SK-N-SH treated with all-trans-retinoic acid at 6 μM for 48 hours (cell line): ENCODE results near the gene CTNND2.

ENCODE experiments used
- ATAC-seq: fragments of 200-7000 bp; cut with Tn5 transposase; 3 replicates; pipeline ENCODE4 v1.9.1; 2020; ENCODE audit warnings: mild to moderate bottlenecking, moderate library complexity
- BACH2 ChIP-seq: fragments of 250-450 bp; sonication (Bioruptor Pico); IDR thresholded peaks from 2 replicates; pipeline ENCODE4 v1.9.0; 2021; ENCODE audit warnings: mild to moderate bottlenecking, borderline replicate concordance
- CSDC2 ChIP-seq: fragments of 250-450 bp; sonication (Bioruptor Pico); IDR thresholded peaks from 2 replicates; pipeline ENCODE4 v1.5.0; 2020; ENCODE audit warnings: mild to moderate bottlenecking, moderate library complexity
- CSRNP3 ChIP-seq: fragments of 250-450 bp; sonication (Bioruptor Pico); IDR thresholded peaks from 2 replicates; pipeline ENCODE4 v1.5.1; 2021; ENCODE audit warnings: mild to moderate bottlenecking, moderate library complexity
- ESRRG ChIP-seq: fragments of 250-450 bp; sonication (Bioruptor Pico); IDR thresholded peaks from 2 replicates; pipeline ENCODE4 v1.6.1; 2021; ENCODE audit warnings: mild to moderate bottlenecking
- GLIS3 ChIP-seq: fragments of 250-450 bp; sonication (Bioruptor Pico); IDR thresholded peaks from 2 replicates; pipeline ENCODE4 v1.5.0; 2020; ENCODE audit warnings: mild to moderate bottlenecking, moderate library complexity
- ISL1 ChIP-seq: fragments of 250-450 bp; sonication (Bioruptor Pico); IDR thresholded peaks from 2 replicates; pipeline ENCODE4 v2.1.2; 2022; ENCODE audit warnings: mild to moderate bottlenecking, moderate library complexity
- OSR1 ChIP-seq: fragments of 250-450 bp; sonication (Bioruptor Pico); IDR thresholded peaks from 2 replicates; pipeline ENCODE4 v1.8.0; 2022; ENCODE audit warnings: moderate library complexity, mild to moderate bottlenecking, inconsistent platforms
- PATZ1 ChIP-seq: fragments of 250-450 bp; sonication (Bioruptor Pico); IDR thresholded peaks from 2 replicates; pipeline ENCODE4 v1.8.0; 2020; ENCODE audit warnings: mild to moderate bottlenecking, moderate library complexity, borderline replicate concordance
- SNAI2 ChIP-seq: fragments of 250-450 bp; sonication (Bioruptor Pico); IDR thresholded peaks from 2 replicates; pipeline ENCODE4 v1.5.0; 2020; ENCODE audit warnings: mild to moderate bottlenecking, moderate library complexity
- TCF4 ChIP-seq: fragments of 250-450 bp; sonication (Bioruptor Pico); IDR thresholded peaks from 2 replicates; pipeline ENCODE4 v1.8.0; 2021; ENCODE audit warnings: mild to moderate bottlenecking, moderate library complexity, borderline replicate concordance
- TOX ChIP-seq: fragments of 250-450 bp; sonication (Bioruptor Pico); IDR thresholded peaks from 2 replicates; pipeline ENCODE4 v1.8.0; 2021; ENCODE audit warnings: mild to moderate bottlenecking, moderate library complexity, borderline replicate concordance
- ZC3H10 ChIP-seq: fragments of 250-450 bp; sonication (Bioruptor Pico); IDR thresholded peaks from 2 replicates; pipeline ENCODE4 v1.5.1; 2021; ENCODE audit warnings: mild to moderate bottlenecking, moderate library complexity
- ZNF565 ChIP-seq: fragments of 450-650 bp; formaldehyde crosslinking; conservative IDR thresholded peaks from 2 replicates; pipeline ENCODE4 v1.5.0; 2020; ENCODE audit warnings: low read depth, mild to moderate bottlenecking, moderate library complexity
- ZNF8 ChIP-seq: fragments of 450-650 bp; formaldehyde crosslinking; IDR thresholded peaks from 2 replicates; pipeline ENCODE4 v1.5.0; 2020; ENCODE audit warnings: mild to moderate bottlenecking, moderate library complexity
- TF ChIP-seq, protein P1 (sequence below): fragments of 250-450 bp; sonication (Bioruptor Pico); IDR thresholded peaks from 2 replicates; pipeline ENCODE4 v1.5.0; 2020; ENCODE audit warnings: mild to moderate bottlenecking, moderate library complexity
- TF ChIP-seq, protein P2 (sequence below): fragments of 250-450 bp; sonication (Bioruptor Pico); IDR thresholded peaks from 2 replicates; pipeline ENCODE4 v1.8.0; 2021; ENCODE audit warnings: low read depth, mild to moderate bottlenecking, moderate library complexity, borderline replicate concordance
- TF ChIP-seq, protein P3 (sequence below): fragments of 250-450 bp; sonication (Bioruptor Pico); IDR thresholded peaks from 2 replicates; pipeline ENCODE4 v1.5.1; 2020; ENCODE audit warnings: low read depth, mild to moderate bottlenecking, moderate library complexity

Gene CTNND2

GRCh38 chr5:11355491-11355890 is 548.8 kb downstream of the CTNND2 start:
- TF ChIP-seq ZNF565 (CRISPR knock-in tag) (no peak), CSRNP3 (CRISPR knock-in tag) (no peak), TOX (CRISPR knock-in tag) (no peak)
- no peak for ATAC-seq

DNA sequence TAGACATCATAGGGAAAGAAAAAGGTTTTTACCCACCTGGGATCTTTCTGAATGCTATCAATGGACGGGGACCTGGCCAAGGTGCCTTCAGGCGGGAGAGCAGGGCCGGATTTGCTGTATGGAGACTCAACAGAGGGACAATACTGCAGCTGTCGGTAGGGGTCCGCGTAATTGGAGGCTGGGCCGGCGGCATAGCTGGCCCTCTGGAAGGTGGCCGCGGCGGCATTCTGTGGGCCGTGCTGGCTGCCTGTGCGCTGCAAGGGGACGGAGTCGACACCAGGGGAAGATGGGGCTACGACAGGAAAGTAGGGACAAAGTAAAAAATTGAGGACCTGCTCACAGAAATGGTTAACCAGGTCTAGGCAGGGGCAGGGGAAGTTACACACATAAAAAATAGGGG is 557.9 kb downstream of the CTNND2 start:
- TF ChIP-seq ISL1 (CRISPR knock-in tag): no peak
- no peak for TF ChIP-seq CSDC2 (CRISPR knock-in tag)
- no peak for TF ChIP-seq OSR1 (CRISPR knock-in tag)
- TF ChIP-seq TOX (CRISPR knock-in tag): no peak
- TF ChIP-seq GLIS3 (CRISPR knock-in tag): no peak
- TF ChIP-seq ZNF8: no peak
- TF ChIP-seq, protein P1, sequence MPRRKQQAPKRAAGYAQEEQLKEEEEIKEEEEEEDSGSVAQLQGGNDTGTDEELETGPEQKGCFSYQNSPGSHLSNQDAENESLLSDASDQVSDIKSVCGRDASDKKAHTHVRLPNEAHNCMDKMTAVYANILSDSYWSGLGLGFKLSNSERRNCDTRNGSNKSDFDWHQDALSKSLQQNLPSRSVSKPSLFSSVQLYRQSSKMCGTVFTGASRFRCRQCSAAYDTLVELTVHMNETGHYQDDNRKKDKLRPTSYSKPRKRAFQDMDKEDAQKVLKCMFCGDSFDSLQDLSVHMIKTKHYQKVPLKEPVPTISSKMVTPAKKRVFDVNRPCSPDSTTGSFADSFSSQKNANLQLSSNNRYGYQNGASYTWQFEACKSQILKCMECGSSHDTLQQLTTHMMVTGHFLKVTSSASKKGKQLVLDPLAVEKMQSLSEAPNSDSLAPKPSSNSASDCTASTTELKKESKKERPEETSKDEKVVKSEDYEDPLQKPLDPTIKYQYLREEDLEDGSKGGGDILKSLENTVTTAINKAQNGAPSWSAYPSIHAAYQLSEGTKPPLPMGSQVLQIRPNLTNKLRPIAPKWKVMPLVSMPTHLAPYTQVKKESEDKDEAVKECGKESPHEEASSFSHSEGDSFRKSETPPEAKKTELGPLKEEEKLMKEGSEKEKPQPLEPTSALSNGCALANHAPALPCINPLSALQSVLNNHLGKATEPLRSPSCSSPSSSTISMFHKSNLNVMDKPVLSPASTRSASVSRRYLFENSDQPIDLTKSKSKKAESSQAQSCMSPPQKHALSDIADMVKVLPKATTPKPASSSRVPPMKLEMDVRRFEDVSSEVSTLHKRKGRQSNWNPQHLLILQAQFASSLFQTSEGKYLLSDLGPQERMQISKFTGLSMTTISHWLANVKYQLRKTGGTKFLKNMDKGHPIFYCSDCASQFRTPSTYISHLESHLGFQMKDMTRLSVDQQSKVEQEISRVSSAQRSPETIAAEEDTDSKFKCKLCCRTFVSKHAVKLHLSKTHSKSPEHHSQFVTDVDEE: no peak
- TF ChIP-seq, protein P2, sequence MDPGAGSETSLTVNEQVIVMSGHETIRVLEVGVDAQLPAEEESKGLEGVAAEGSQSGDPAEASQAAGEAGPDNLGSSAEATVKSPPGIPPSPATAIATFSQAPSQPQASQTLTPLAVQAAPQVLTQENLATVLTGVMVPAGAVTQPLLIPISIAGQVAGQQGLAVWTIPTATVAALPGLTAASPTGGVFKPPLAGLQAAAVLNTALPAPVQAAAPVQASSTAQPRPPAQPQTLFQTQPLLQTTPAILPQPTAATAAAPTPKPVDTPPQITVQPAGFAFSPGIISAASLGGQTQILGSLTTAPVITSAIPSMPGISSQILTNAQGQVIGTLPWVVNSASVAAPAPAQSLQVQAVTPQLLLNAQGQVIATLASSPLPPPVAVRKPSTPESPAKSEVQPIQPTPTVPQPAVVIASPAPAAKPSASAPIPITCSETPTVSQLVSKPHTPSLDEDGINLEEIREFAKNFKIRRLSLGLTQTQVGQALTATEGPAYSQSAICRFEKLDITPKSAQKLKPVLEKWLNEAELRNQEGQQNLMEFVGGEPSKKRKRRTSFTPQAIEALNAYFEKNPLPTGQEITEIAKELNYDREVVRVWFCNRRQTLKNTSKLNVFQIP: no peak
- no peak for TF ChIP-seq TCF4 (CRISPR knock-in tag)
- TF ChIP-seq, all 23 proteins: peak for 0
- ATAC-seq: no peak

GRCh38 chr5:11335881-11336760 is 568.1 kb downstream of the CTNND2 start:
- ATAC-seq: no peak
- TF ChIP-seq BACH2 (CRISPR knock-in tag): no peak
- TF ChIP-seq PATZ1: no peak
- TF ChIP-seq ZC3H10 (CRISPR knock-in tag): no peak

DNA sequence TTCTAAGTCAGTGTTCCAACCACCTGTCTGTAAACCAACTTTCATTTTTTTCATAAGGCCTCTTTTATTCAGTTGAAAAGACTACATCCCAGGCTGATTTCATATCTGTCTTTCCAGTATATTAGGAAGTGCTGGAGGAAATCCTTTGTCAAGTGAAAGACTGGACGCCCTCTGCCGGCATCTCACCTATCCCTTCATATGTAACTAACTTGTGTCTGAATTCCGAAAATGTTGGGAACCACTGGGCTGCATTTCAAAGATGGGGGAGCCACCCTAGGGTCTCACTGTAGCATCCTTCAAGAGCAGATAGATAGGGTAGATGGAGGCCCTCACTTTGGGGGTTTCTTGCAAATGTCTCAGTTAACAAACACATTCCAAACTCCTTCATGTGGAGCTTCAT is 569.8 kb downstream of the CTNND2 start:
- ATAC-seq: no peak
- TF ChIP-seq, protein P1: no peak
- TF ChIP-seq ZNF565 (CRISPR knock-in tag) (no peak), ZC3H10 (CRISPR knock-in tag) (no peak), TOX (CRISPR knock-in tag) (no peak), CSDC2 (CRISPR knock-in tag) (no peak), BACH2 (CRISPR knock-in tag) (no peak), PATZ1 (no peak), SNAI2 (CRISPR knock-in tag) (no peak), OSR1 (CRISPR knock-in tag) (no peak), ESRRG (CRISPR knock-in tag) (no peak), CSRNP3 (CRISPR knock-in tag) (no peak)
- TF ChIP-seq, protein P3, sequence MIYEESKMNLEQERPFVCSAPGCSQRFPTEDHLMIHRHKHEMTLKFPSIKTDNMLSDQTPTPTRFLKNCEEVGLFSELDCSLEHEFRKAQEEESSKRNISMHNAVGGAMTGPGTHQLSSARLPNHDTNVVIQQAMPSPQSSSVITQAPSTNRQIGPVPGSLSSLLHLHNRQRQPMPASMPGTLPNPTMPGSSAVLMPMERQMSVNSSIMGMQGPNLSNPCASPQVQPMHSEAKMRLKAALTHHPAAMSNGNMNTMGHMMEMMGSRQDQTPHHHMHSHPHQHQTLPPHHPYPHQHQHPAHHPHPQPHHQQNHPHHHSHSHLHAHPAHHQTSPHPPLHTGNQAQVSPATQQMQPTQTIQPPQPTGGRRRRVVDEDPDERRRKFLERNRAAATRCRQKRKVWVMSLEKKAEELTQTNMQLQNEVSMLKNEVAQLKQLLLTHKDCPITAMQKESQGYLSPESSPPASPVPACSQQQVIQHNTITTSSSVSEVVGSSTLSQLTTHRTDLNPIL (CRISPR knock-in tag): no peak
